ENCODE measurements around the gene NT5C1B. TPM values are rescaled to one million over a fixed set of nuclear protein-coding genes. Genes with fewer than 3 reads are reported as not detected.

NT5C1B gene
- total RNA-seq, 4 donors from 2014 or later, result not detected

GRCh38 chr2:18544171-18544570, 45.2 kb downstream of the NT5C1B start:
- H3K27me3 ChIP-seq, result no peaks in the 10 kb centered on the region
- no peak for DNase-seq
- intact Hi-C loops (cut with DNase I; ENCODE audit: low total_unique reads) (loop anchor here (2.0 kb wide), 1 partner anchor 67 kb away; no protein-coding TSS in a partner anchor), in situ Hi-C loops (cut with MboI; ENCODE audit: low pct_ligation_motif_present in 1 of 4, low pct_unique_long_range_greater_than_20kb in 1 of 4, low sequenced_read_pairs in 3 of 4) (no loop called here)
- no peaks in the 10 kb centered on the region for H3K36me3 ChIP-seq
- H3K4me1 ChIP-seq, result peaks cover 0 to 10% (median 0%) of the 10 kb centered on the region in 4 donors
- no peaks in the 10 kb centered on the region for H3K9me3 ChIP-seq
- 75 to 77% methylated on average over 3 of the region's 3 CpGs for WGBS, 2 donors (ENCODE audit: low coverage in 1 of 2)
- no peak overlapping the region for H3K27ac ChIP-seq
- TF ChIP-seq POLR2AphosphoS5 (IDR thresholded peaks at IDR 0.05) (no peak), POLR2A (IDR thresholded peaks at IDR 0.05) (no peak), EP300 (IDR thresholded peaks at IDR 0.05; ENCODE audit: low read depth) (no peak), CTCF (IDR thresholded peaks at IDR 0.05) (no peak)
- H3K4me3 ChIP-seq, result no peak overlapping the region

- 79 to 89% methylated on average over 2 of the region's 2 CpGs for WGBS, 2 donors (ENCODE audit: low coverage in 1 of 2)
- no peak for TF ChIP-seq EP300 (IDR thresholded peaks at IDR 0.05; ENCODE audit: low read depth)
- no peak for TF ChIP-seq CTCF (IDR thresholded peaks at IDR 0.05)
- no peak for TF ChIP-seq POLR2AphosphoS5 (IDR thresholded peaks at IDR 0.05)
- no peak for TF ChIP-seq POLR2A (IDR thresholded peaks at IDR 0.05)
These were observed 48.5 kb downstream of the NT5C1B start for GRCh38 chr2:18540872-18541271.

GRCh38 chr2:18536697-18537096, 52.7 kb downstream of the NT5C1B start:
- DNase-seq, result no peak
- H3K4me3 ChIP-seq, result no peak overlapping the region
- peaks cover 0 to 3% (median 0%) of the 10 kb centered on the region in 4 donors for H3K4me1 ChIP-seq
- in situ Hi-C loops (cut with MboI; ENCODE audit: low pct_ligation_motif_present in 1 of 4, low pct_unique_long_range_greater_than_20kb in 1 of 4, low sequenced_read_pairs in 3 of 4), result no loop called here
- intact Hi-C loops (cut with DNase I; ENCODE audit: low total_unique reads), result no loop called here
- no peaks in the 10 kb centered on the region for H3K27me3 ChIP-seq
- no peak overlapping the region for H3K27ac ChIP-seq
- no peaks in the 10 kb centered on the region for H3K36me3 ChIP-seq
- TF ChIP-seq POLR2A (IDR thresholded peaks at IDR 0.05), result no peak
- TF ChIP-seq CTCF (IDR thresholded peaks at IDR 0.05), result no peak
- TF ChIP-seq EP300 (IDR thresholded peaks at IDR 0.05; ENCODE audit: low read depth), result no peak
- TF ChIP-seq POLR2AphosphoS5 (IDR thresholded peaks at IDR 0.05), result no peak
- 89 to 100% methylated on average over 1 of the region's 1 CpG for WGBS, 2 donors (ENCODE audit: low coverage in 1 of 2)
- no peaks in the 10 kb centered on the region for H3K9me3 ChIP-seq

More at GRCh38 chr2:18540872-18541271, 48.5 kb downstream of the NT5C1B start:
- intact Hi-C loops (cut with DNase I; ENCODE audit: low total_unique reads) (no loop called here), in situ Hi-C loops (cut with MboI; ENCODE audit: low pct_ligation_motif_present in 1 of 4, low pct_unique_long_range_greater_than_20kb in 1 of 4, low sequenced_read_pairs in 3 of 4) (no loop called here)
- DNase-seq, result no peak
- Histone ChIP-seq H3K4me1 (peaks cover 0 to 3% (median 0%) of the 10 kb centered on the region in 4 donors), H3K4me3 (no peak overlapping the region), H3K9me3 (no peaks in the 10 kb centered on the region), H3K36me3 (no peaks in the 10 kb centered on the region), H3K27me3 (no peaks in the 10 kb centered on the region), H3K27ac (no peak overlapping the region)

GRCh38 chr2:18536100-18536499, 53.3 kb downstream of the NT5C1B start:
- TF ChIP-seq POLR2A (IDR thresholded peaks at IDR 0.05) (no peak), POLR2AphosphoS5 (IDR thresholded peaks at IDR 0.05) (no peak), CTCF (IDR thresholded peaks at IDR 0.05) (no peak), EP300 (IDR thresholded peaks at IDR 0.05; ENCODE audit: low read depth) (no peak)
- Histone ChIP-seq H3K27me3 (no peaks in the 10 kb centered on the region), H3K36me3 (no peaks in the 10 kb centered on the region), H3K9me3 (no peaks in the 10 kb centered on the region), H3K4me3 (no peak overlapping the region), H3K27ac (no peak overlapping the region), H3K4me1 (peaks cover 0 to 3% (median 0%) of the 10 kb centered on the region in 4 donors)
- in situ Hi-C loops (cut with MboI; ENCODE audit: low pct_ligation_motif_present in 1 of 4, low pct_unique_long_range_greater_than_20kb in 1 of 4, low sequenced_read_pairs in 3 of 4) (no loop called here), intact Hi-C loops (cut with DNase I; ENCODE audit: low total_unique reads) (no loop called here)
- WGBS, 2 donors (ENCODE audit: low coverage in 1 of 2), result 38 to 40% methylated on average over 7 of the region's 7 CpGs
- no peak for DNase-seq

All from transverse colon (tissue), 4 donors.